HG03139 (cell line): Measurements from ENCODE around the gene SLC52A3.

ENCODE experiments used
- ATAC-seq: cut with Tn5 transposase; IDR thresholded peaks from one replicate; pipeline ENCODE4 v1.9.1; 2021; ENCODE audit not compliant: unreplicated experiment

Gene SLC52A3

DNA sequence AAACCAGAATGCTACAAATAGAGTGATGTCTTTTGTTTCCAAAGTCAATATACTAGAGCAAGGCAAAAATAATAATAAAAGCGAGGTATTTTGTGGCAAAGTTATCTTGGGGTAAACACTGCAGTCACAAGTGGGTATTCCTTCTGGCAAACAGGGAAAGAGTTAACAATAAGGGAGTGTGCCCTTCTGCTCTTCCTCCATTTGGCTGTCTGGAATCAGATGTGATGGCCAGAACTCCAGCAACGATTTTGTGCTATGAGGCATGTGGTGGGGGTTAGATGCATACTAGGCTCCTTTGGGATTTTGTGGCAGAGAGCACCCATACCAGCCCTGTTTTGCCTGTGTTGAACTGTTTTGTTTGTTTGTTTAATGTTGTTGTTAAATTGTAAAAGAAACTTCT, 2.4 kb upstream of the SLC52A3 start:
- ATAC-seq = no peak

- ATAC-seq = no peak
Observed at GRCh38 chr20:766906-767305, 1.4 kb downstream of the SLC52A3 start.

- no peak for ATAC-seq
Observed at GRCh38 chr20:764255-764654, 4.0 kb downstream of the SLC52A3 start.

GRCh38 chr20:761418-762381, 6.6 kb downstream of the SLC52A3 start:
- no peak for ATAC-seq

GRCh38 chr20:760751-761417, 7.4 kb downstream of the SLC52A3 start:
- ATAC-seq = no peak

DNA sequence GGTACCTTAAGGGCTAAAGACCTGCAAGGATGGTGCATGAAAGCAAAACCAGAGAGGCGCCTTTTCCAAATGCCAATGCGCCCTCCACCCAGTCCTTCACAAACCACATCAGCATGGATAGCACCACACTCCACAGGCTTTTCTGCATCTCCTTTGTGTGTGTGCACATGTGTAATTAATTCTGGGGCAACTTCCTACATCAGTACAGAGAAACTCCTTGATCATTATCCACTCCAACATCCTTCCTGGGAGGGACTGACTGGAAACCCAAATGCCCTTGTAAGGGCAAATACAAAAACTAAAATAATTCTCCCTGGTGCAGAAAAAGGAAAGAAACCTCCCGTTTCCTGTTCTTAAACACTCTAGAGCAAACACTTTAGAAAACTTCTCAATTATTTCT, 10.8 kb downstream of the SLC52A3 start:
- no peak for ATAC-seq

- no peak for ATAC-seq
Observed at GRCh38 chr20:755941-756340, 12.4 kb downstream of the SLC52A3 start.

DNA sequence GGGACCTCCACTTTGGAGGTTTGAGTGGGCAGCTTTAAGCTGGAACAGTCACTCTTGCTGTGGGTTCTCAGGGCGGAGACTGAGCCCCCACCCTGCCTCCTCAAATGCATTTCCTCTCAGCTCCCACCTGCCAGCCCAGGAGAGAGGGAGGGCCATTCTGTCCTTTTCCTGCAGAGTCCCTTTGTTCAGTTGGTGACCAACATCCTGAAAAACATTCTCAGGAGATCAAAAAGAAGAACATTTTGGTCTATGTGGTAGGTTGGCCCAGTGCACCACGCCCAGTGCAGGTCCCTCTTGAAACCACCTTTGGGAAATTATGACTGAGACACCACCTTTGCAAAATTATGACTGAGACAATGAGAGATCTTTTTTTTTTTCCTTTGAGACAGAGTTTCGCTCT, 13.4 kb downstream of the SLC52A3 start:
- ATAC-seq = no peak

GRCh38 chr20:753897-754635, 14.2 kb downstream of the SLC52A3 start:
- ATAC-seq = no peak

DNA sequence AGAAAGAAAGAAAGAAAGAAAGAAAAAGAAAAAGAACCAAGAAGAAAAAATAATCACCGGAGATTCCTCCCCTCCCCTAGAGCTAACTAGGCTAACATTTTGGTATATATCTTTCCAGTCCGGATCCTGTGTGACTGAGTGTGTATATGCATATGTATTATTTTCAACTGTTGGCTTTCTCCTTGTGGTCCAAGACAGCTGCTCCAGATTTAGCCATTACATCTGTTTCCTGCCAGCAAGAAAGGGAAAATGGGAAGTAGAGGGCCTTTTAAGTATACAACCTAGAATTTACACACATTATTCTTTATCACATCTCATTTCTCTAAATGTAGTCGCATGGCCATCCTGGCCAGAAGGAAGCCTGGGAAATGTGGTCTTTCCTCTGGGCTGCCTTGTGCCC, 15.2 kb downstream of the SLC52A3 start:
- no peak for ATAC-seq

DNA sequence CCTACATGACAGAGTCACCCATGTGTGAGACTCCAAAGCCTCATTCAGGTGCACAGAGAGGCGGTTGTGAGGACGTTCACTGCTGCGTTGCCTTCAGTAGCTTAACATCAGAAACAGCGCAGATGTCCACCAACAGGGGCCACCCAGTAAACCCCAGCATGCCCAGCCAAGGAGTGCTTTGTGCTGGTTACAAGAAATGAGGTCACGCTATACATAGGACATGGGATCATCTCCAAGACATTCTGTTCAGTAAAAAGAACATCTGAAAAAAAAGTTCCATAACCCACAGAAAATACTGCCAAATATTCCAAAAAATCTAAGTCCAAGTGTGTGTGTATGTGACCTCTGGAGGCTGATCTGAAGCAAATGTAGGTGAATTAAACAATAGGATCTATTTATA, 16.0 kb downstream of the SLC52A3 start:
- ATAC-seq = no peak

GRCh38 chr20:751761-752160, 16.5 kb downstream of the SLC52A3 start:
- ATAC-seq = no peak

DNA sequence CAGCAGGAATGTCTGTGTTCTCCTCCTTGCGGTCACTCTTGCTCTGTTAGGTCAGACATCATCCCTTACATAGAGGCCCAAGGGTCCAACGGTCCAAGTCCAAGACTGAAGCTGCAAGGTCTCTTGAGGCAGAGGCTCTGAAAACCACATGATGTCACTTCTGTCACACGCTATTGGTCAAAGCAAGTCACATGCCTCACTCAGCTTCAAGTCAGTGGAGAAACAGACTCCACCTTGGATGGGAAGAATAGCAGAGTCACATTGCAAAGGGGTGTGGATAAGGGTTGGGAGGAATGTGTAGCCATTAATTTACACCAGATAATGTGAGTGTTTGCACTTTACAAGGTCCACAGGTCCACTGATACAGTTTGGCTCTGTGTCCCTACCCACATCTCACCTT, 17.5 kb downstream of the SLC52A3 start:
- no peak for ATAC-seq

- no peak for ATAC-seq
Observed at GRCh38 chr20:745683-746301, 22.5 kb downstream of the SLC52A3 start.

DNA sequence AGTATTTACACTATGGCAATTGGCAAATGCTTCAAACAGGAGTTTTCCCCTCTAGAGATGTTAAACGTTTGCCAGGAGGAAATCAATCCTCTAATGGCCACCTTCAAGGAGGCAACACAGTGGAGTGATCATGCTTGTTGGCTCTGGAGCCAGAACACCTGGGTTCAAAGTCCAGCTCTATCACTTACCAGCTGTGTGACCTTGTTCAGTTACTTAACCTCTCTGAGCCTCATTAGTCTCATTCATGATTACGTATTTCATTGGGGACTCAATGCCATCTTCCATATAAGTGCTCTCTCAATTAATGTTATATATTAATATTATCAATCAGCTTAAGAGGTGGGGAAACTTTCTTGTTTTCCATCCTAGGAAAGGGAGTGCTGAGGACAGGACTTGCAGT, 26.1 kb downstream of the SLC52A3 start:
- no peak for ATAC-seq

DNA sequence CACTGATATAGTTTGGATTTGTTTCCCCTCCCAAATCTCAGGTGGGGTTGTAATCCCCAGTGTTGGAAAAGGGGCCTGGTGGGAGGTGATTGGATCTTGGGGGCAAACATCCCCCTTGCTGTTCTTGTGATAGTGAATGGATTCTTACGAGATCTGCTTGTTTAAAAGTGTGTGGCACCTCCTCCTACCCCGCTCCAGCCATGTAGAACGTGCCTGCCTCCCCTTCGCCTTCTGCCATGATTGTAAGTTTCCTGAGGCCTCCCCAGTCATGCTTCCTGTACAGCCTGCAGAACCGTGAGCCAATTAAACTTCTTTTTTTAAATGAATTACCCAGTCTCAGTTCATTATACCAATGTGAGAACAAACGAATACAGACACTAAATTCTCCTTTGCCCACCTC, 26.7 kb downstream of the SLC52A3 start:
- ATAC-seq = no peak

GRCh38 chr20:740162-740561, 28.1 kb downstream of the SLC52A3 start:
- no peak for ATAC-seq

DNA sequence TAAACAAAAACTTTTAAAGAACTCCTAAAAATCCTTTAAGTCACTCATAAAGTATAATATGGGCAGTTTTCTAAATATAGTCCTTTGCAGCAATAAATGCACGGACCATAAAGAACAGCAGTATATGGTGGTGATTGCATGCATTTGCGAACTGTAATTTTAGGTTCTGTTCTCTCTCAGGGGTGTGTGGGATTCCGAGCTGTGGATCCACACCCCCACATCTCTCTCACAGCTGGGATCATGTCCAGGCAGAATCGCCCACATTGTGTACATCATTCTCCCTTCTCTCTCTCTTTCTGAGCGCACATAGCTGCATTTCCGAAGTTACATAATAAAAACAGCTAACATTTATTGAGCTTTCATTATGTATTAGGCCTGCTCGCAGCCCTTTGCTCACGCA, 28.6 kb downstream of the SLC52A3 start:
- ATAC-seq = no peak

DNA sequence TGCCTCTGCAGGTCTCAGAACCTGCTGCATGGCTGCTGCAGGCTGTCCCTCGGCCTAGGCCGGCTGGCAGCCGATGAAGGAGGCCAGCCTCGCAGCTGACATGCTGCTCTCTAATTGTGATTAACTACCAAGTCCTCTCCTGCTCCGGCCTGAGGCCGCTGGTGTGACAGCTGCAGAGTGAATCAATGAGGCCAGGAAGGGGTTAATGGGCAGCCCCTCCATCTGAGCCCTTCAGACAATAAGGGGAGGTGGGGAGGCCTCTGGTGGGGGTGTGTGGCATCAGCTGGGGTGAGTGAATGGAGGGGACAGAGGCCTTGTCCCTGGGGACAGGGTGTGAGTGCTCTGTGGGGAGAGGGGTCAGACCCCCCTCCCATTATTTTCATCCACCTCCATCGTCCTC, 34.4 kb downstream of the SLC52A3 start:
- no peak for ATAC-seq

DNA sequence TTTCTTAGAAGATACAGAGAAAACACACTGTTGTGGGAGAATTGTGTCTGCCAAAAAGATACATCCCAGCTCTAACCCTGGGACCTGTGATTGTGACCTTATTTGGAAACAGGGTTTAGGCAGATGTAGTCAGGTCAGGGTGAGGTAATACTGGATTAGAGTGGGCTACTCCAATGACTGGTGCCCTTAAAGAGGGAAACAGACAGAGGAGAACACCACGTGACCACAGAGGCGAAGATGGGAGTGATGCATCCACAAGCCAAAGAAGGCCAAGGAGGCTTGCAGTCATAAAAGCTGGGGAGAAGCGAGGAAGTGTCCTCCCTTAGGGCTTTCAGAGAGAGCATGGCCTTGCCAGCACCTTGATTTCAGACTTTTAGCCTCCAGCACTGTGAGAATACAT, 35.6 kb downstream of the SLC52A3 start:
- ATAC-seq = no peak

DNA sequence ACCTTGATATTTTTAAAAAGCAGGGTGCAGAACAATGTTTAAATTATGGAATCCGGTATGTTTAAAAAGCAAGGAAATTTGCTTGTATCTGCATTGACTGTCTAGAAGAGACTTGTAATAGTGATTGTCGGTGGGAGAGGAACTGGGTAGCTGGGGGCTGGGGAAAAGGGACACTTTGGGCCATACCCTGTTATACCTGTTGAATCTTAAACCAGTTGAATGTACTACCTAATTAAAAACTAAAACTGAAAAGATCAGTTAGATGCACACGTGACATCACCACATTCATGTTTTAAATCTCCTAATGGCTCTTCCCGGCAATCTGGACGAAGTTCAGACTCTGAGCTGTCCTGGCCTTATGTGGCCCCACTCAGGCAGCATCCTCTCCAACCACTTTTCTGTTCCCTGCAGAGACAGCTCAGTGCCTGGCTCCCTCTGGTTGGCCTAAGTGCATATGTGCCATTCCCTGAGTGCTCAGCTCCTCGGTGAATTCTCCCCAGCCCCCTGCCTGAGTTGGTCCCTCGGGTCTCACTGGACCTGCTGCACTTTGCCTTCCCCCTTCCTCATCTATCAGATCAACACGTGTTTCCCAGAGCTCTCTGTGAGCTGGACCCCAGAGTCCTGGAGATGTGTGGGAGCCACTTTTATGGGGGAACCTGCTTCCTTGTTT, 36.3 kb downstream of the SLC52A3 start:
- no peak for ATAC-seq
